Measurements from ENCODE around the gene DOCK2.

- TF ChIP-seq EZH2phosphoT487 (conservative IDR thresholded peaks at IDR 0.05; ENCODE audit: low read length): no peak
- no peak for TF ChIP-seq CTCF (IDR thresholded peaks at IDR 0.05; ENCODE audit: insufficient read depth, low read length, poor library complexity, severe bottlenecking)
Measured at GRCh38 chr5:169744336-169744735, 107.3 kb downstream of the DOCK2 start.
